Measurements from ENCODE around the gene APPBP2. TPM values are rescaled to one million over a fixed set of nuclear protein-coding genes. Genes with fewer than 3 reads are reported as not detected.

Gene APPBP2
- total RNA-seq, 1 experiment from 2014 or later, result 25.8 TPM

GRCh38 chr17:60472449-60472848 is 53.6 kb downstream of the APPBP2 start:
- Histone ChIP-seq H3K27me3 (ENCODE audit: control insufficient read depth, insufficient read depth, low read length) (no peaks in the 10 kb centered on the region), H3K4me1 (ENCODE audit: control insufficient read depth, insufficient read depth, low read length) (peaks cover 5% of the 10 kb centered on the region; the same call in 1 of the 2 replicates), H3K36me3 (ENCODE audit: control insufficient read depth, insufficient read depth, low read length) (no peaks in the 10 kb centered on the region; the same call in 1 of the 2 replicates), H3K9me3 (ENCODE audit: control insufficient read depth, insufficient read depth, low read depth, low read length) (no peaks in the 10 kb centered on the region), H3K4me3 (ENCODE audit: low read depth in 2 of 2, low read length in 2 of 2) (no peak overlapping the region), H3K27ac (ENCODE audit: low read length) (no peak overlapping the region)
- CTCF ChIA-PET, result no interaction called here
- ATAC-seq (no peak), DNase-seq (ENCODE audit: low read depth, low spot score) (no peak)
- intact Hi-C loops (cut with micrococcal nuclease; ENCODE audit: unreplicated experiment) (no loop called here), in situ Hi-C loops (cut with HindIII; ENCODE audit: low pct_unique_long_range_greater_than_20kb, low sequenced_read_pairs) (no loop called here)
- BruUV-seq (replicated peaks), result no TSS peak
- POLR2A ChIA-PET, result no interaction called here
- TF ChIP-seq TCF7L2 (IDR thresholded peaks at IDR 0.05; ENCODE audit: low read depth, low read length), result no peak
- no peak for TF ChIP-seq POLR2AphosphoS5 (IDR thresholded peaks at IDR 0.05; ENCODE audit: low read depth, low read length)
- no peak for TF ChIP-seq SIN3A (IDR thresholded peaks at IDR 0.05; ENCODE audit: borderline replicate concordance, insufficient read depth, low read depth, low read length)
- no peak for TF ChIP-seq CTCF (IDR thresholded peaks at IDR 0.05)
- no peak for TF ChIP-seq REST (IDR thresholded peaks at IDR 0.05; ENCODE audit: insufficient read depth in 1 of 2, low read depth in 2 of 2, low read length in 1 of 2)

- CTCF ChIA-PET, result no interaction called here
- TF ChIP-seq POLR2AphosphoS5 (IDR thresholded peaks at IDR 0.05; ENCODE audit: low read depth, low read length), result no peak
- no peak for ATAC-seq
- no peak overlapping the region for H3K27ac ChIP-seq (ENCODE audit: low read length)
- no peaks in the 10 kb centered on the region; the same call in 1 of the 2 replicates for H3K36me3 ChIP-seq (ENCODE audit: control insufficient read depth, insufficient read depth, low read length)
- intact Hi-C loops (cut with micrococcal nuclease; ENCODE audit: unreplicated experiment) (no loop called here), in situ Hi-C loops (cut with HindIII; ENCODE audit: low pct_unique_long_range_greater_than_20kb, low sequenced_read_pairs) (no loop called here)
- DNase-seq (ENCODE audit: low read depth, low spot score), result no peak
- no peaks in the 10 kb centered on the region for H3K9me3 ChIP-seq (ENCODE audit: control insufficient read depth, insufficient read depth, low read depth, low read length)
- peaks cover 5% of the 10 kb centered on the region; the same call in 1 of the 2 replicates for H3K4me1 ChIP-seq (ENCODE audit: control insufficient read depth, insufficient read depth, low read length)
- no TSS peak for BruUV-seq (replicated peaks)
- POLR2A ChIA-PET, result interaction anchor here (0.7 kb wide), 1 partner anchor 8 kb away, joined by 4 read pairs; no protein-coding TSS in a partner anchor
- H3K27me3 ChIP-seq (ENCODE audit: control insufficient read depth, insufficient read depth, low read length), result no peaks in the 10 kb centered on the region
- no peak overlapping the region for H3K4me3 ChIP-seq (ENCODE audit: low read depth in 2 of 2, low read length in 2 of 2)
These were observed 54.6 kb downstream of the APPBP2 start for GRCh38 chr17:60471451-60471850.

- Histone ChIP-seq H3K9me3 (ENCODE audit: control insufficient read depth, insufficient read depth, low read depth, low read length) (no peaks in the 10 kb centered on the region), H3K4me3 (ENCODE audit: low read depth in 2 of 2, low read length in 2 of 2) (no peak overlapping the region), H3K4me1 (ENCODE audit: control insufficient read depth, insufficient read depth, low read length) (peaks cover 5% of the 10 kb centered on the region; the same call in 1 of the 2 replicates), H3K27me3 (ENCODE audit: control insufficient read depth, insufficient read depth, low read length) (no peaks in the 10 kb centered on the region), H3K36me3 (ENCODE audit: control insufficient read depth, insufficient read depth, low read length) (peaks cover 3% of the 10 kb centered on the region; the same call in 1 of the 2 replicates), H3K27ac (ENCODE audit: low read length) (no peak overlapping the region)
- in situ Hi-C loops (cut with HindIII; ENCODE audit: low pct_unique_long_range_greater_than_20kb, low sequenced_read_pairs), result no loop called here
- ChIA-PET CTCF (no interaction called here), POLR2A (no interaction called here)
- ATAC-seq, result no peak
- no TSS peak for BruUV-seq (replicated peaks)
- intact Hi-C loops (cut with micrococcal nuclease; ENCODE audit: unreplicated experiment), result no loop called here
- TF ChIP-seq POLR2AphosphoS5 (IDR thresholded peaks at IDR 0.05; ENCODE audit: low read depth, low read length), result no peak
- no peak for TF ChIP-seq TCF7L2 (IDR thresholded peaks at IDR 0.05; ENCODE audit: low read depth, low read length)
- no peak for TF ChIP-seq SIN3A (IDR thresholded peaks at IDR 0.05; ENCODE audit: borderline replicate concordance, insufficient read depth, low read depth, low read length)
- no peak for TF ChIP-seq CTCF (IDR thresholded peaks at IDR 0.05)
- no peak for TF ChIP-seq REST (IDR thresholded peaks at IDR 0.05; ENCODE audit: insufficient read depth in 1 of 2, low read depth in 2 of 2, low read length in 1 of 2)
- no peak for DNase-seq (ENCODE audit: low read depth, low spot score)
These were observed 57.7 kb downstream of the APPBP2 start for GRCh38 chr17:60468371-60468770.
